ENCODE data around the gene MARCHF3. TPM values are rescaled to one million over a fixed set of nuclear protein-coding genes. Genes with fewer than 3 reads are reported as not detected.

The MARCHF3 gene
- total RNA-seq, 2 experiments from 2014 or later, result 11.8 TPM

GRCh38 chr5:126972062-126972895 lies 58.1 kb downstream of the MARCHF3 start:
- intact Hi-C loops (cut with micrococcal nuclease), result loop anchor here (1.0 to 2.0 kb wide), 5 partner anchors 16 to 161 kb away; partner anchors contain the start of gene MARCHF3
- CTCF ChIA-PET, result interaction anchor here (0.6 to 0.8 kb wide), 2 partner anchors 12 to 57 kb away, joined by 3 read pairs; no protein-coding TSS in a partner anchor
- peak; percentile 45 for DNase-seq
- Mint-ChIP-seq H3K36me3 (ENCODE audit: low read depth) (peaks cover 1% of the 10 kb centered on the region), H3K27me3 (ENCODE audit: low read depth) (no peaks in the 10 kb centered on the region), H3K27ac (peak overlapping the region; percentile 94), H3K9me3 (no peaks in the 10 kb centered on the region), H3K4me1 (ENCODE audit: low read depth) (peaks cover 37% of the 10 kb centered on the region), H3K4me3 (peak overlapping the region; percentile 70)

DNA sequence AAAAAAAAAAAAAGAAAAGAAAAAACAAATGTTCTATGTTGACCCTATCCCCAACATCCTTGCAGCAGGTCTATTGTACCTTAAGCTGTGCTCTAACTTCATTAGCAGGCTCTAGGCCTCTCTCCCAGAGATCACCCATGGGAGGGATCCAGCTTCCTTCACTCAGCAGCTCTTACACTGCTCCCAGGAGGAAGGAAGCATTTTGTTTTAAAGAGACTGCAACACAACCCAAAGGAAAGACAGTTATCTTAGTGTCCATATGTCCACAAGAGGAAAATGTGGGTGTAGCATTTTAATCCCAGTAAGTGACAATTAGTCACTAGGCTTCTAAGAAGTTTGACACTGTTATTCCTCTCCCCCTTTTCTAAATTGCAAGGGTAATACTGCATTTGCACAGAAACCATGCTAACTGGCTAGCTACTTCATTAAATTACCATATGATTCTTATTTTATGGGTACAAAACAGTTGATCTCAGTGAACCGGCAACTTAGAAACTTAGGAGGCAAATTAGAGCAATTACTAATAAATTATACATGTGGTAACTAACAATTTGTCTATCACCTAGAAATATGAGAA lies 58.8 kb downstream of the MARCHF3 start:
- Mint-ChIP-seq H3K9me3 (no peaks in the 10 kb centered on the region), H3K36me3 (ENCODE audit: low read depth) (peaks cover 1% of the 10 kb centered on the region), H3K4me1 (ENCODE audit: low read depth) (peaks cover 34% of the 10 kb centered on the region), H3K4me3 (no peak overlapping the region), H3K27me3 (ENCODE audit: low read depth) (no peaks in the 10 kb centered on the region), H3K27ac (peak overlapping the region; percentile 50)
- intact Hi-C loops (cut with micrococcal nuclease), result loop anchor here (1.0 to 2.0 kb wide), 5 partner anchors 17 to 160 kb away; partner anchors contain the start of gene MARCHF3
- CTCF ChIA-PET, result interaction anchor here (0.6 to 0.8 kb wide), 2 partner anchors 12 to 58 kb away, joined by 3 read pairs; no protein-coding TSS in a partner anchor
- no peak for DNase-seq

- no peak for DNase-seq
- Mint-ChIP-seq H3K4me1 (ENCODE audit: low read depth) (peaks cover 29% of the 10 kb centered on the region), H3K4me3 (no peak overlapping the region), H3K36me3 (ENCODE audit: low read depth) (peaks cover 1% of the 10 kb centered on the region), H3K9me3 (no peaks in the 10 kb centered on the region), H3K27me3 (ENCODE audit: low read depth) (no peaks in the 10 kb centered on the region), H3K27ac (no peak overlapping the region)
- CTCF ChIA-PET, result no interaction called here
- intact Hi-C loops (cut with micrococcal nuclease), result no loop called here
These were observed 59.8 kb downstream of the MARCHF3 start for GRCh38 chr5:126970517-126971017.

DNA sequence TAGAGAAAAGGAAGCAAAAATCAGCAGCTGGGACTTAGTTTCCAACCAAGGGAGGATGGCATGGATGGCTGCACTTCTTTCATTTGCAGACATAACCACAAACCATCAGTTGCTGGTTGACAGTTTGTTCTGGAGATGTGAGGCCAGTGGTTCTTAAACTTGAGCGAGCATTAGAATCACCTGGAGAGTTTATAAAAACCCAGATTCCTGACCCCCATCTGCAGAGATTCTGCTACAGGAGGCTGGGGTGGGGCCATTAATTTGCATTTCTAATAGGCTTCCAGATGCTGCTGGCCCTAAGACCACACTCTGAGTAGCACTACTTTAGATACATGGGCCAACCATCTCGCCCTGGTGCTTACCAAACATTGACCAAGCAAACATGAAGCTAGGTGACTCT lies 60.8 kb downstream of the MARCHF3 start:
- H3K27ac Mint-ChIP-seq, result no peak overlapping the region
- no peaks in the 10 kb centered on the region for H3K27me3 Mint-ChIP-seq (ENCODE audit: low read depth)
- peaks cover 29% of the 10 kb centered on the region for H3K4me1 Mint-ChIP-seq (ENCODE audit: low read depth)
- DNase-seq, result no peak
- intact Hi-C loops (cut with micrococcal nuclease), result no loop called here
- H3K36me3 Mint-ChIP-seq (ENCODE audit: low read depth), result peaks cover 1% of the 10 kb centered on the region
- H3K4me3 Mint-ChIP-seq, result no peak overlapping the region
- H3K9me3 Mint-ChIP-seq, result no peaks in the 10 kb centered on the region
- CTCF ChIA-PET, result interaction anchor here (1.1 to 1.6 kb wide), 2 partner anchors 42 to 57 kb away, joined by 3 read pairs; no protein-coding TSS in a partner anchor

GRCh38 chr5:126967808-126968466 lies 62.4 kb downstream of the MARCHF3 start:
- Mint-ChIP-seq H3K4me3 (no peak overlapping the region), H3K27me3 (ENCODE audit: low read depth) (no peaks in the 10 kb centered on the region), H3K9me3 (no peaks in the 10 kb centered on the region), H3K36me3 (ENCODE audit: low read depth) (peaks cover 1% of the 10 kb centered on the region), H3K27ac (no peak overlapping the region), H3K4me1 (ENCODE audit: low read depth) (peaks cover 20% of the 10 kb centered on the region)
- intact Hi-C loops (cut with micrococcal nuclease), result no loop called here
- CTCF ChIA-PET, result interaction anchor here (1.1 kb wide), 1 partner anchor 15 kb away, joined by 6 read pairs; no protein-coding TSS in a partner anchor
- no peak for DNase-seq

DNA sequence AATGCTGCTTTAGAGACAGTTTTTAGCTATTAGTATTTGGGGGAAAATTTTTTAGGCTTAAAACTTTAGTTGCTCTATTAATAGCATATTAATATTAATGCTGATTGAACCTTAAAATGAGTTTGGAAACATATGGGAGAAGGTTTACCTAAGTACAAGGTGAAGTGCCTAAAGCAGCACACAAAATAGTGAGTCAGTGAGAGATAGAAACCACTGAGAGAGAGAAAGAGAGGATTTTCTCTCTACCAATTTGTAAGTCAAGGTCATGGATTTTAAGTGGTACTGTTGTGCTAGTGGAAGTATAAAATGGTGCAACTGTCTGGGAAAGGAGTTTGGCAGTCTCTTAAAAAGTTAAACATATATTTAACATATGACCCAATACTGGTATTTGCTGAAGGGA lies 64.9 kb downstream of the MARCHF3 start:
- no peak overlapping the region for H3K4me3 Mint-ChIP-seq
- H3K4me1 Mint-ChIP-seq (ENCODE audit: low read depth), result no peaks in the 10 kb centered on the region
- no peak for DNase-seq
- intact Hi-C loops (cut with micrococcal nuclease), result no loop called here
- CTCF ChIA-PET, result no interaction called here
- H3K36me3 Mint-ChIP-seq (ENCODE audit: low read depth), result no peaks in the 10 kb centered on the region
- no peaks in the 10 kb centered on the region for H3K9me3 Mint-ChIP-seq
- no peaks in the 10 kb centered on the region for H3K27me3 Mint-ChIP-seq (ENCODE audit: low read depth)
- no peak overlapping the region for H3K27ac Mint-ChIP-seq

DNA sequence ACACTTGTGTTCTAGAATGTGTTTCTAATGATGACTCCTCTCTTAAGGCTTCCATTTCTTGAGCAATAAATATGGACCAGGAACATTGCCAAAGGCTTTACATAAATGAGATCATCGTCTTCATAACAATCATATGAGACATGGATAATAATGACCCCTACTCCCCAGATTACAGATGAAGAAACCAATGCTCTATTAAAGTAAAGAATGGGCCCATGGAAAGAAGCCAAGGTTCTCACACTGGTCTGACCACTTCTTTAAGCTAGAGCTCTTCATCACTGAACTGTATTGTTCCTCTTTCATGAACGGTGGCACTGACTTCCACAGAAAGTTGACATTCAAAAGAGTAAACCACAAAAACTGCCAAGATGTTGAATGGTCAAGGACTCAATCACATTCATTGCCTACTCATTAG lies 65.3 kb downstream of the MARCHF3 start:
- intact Hi-C loops (cut with micrococcal nuclease), result no loop called here
- no peaks in the 10 kb centered on the region for H3K36me3 Mint-ChIP-seq (ENCODE audit: low read depth)
- DNase-seq, result no peak
- H3K27ac Mint-ChIP-seq, result no peak overlapping the region
- no peak overlapping the region for H3K4me3 Mint-ChIP-seq
- CTCF ChIA-PET, result no interaction called here
- H3K27me3 Mint-ChIP-seq (ENCODE audit: low read depth), result no peaks in the 10 kb centered on the region
- no peaks in the 10 kb centered on the region for H3K9me3 Mint-ChIP-seq
- H3K4me1 Mint-ChIP-seq (ENCODE audit: low read depth), result no peaks in the 10 kb centered on the region

GRCh38 chr5:126963822-126964375 lies 66.5 kb downstream of the MARCHF3 start:
- Mint-ChIP-seq H3K9me3 (no peaks in the 10 kb centered on the region), H3K4me3 (no peak overlapping the region), H3K27me3 (ENCODE audit: low read depth) (no peaks in the 10 kb centered on the region), H3K36me3 (ENCODE audit: low read depth) (no peaks in the 10 kb centered on the region), H3K27ac (no peak overlapping the region), H3K4me1 (ENCODE audit: low read depth) (no peaks in the 10 kb centered on the region)
- intact Hi-C loops (cut with micrococcal nuclease), result loop anchor here (5.0 kb wide), 1 partner anchor 263 kb away; no protein-coding TSS in a partner anchor
- CTCF ChIA-PET, result no interaction called here
- DNase-seq, result no peak

GRCh38 chr5:126961702-126962101 lies 68.7 kb downstream of the MARCHF3 start:
- Mint-ChIP-seq H3K4me3 (no peak overlapping the region), H3K27ac (no peak overlapping the region), H3K9me3 (no peaks in the 10 kb centered on the region), H3K27me3 (ENCODE audit: low read depth) (no peaks in the 10 kb centered on the region), H3K4me1 (ENCODE audit: low read depth) (no peaks in the 10 kb centered on the region), H3K36me3 (ENCODE audit: low read depth) (no peaks in the 10 kb centered on the region)
- CTCF ChIA-PET, result no interaction called here
- DNase-seq, result no peak
- intact Hi-C loops (cut with micrococcal nuclease), result loop anchor here (5.0 kb wide), 1 partner anchor 266 kb away; no protein-coding TSS in a partner anchor

DNA sequence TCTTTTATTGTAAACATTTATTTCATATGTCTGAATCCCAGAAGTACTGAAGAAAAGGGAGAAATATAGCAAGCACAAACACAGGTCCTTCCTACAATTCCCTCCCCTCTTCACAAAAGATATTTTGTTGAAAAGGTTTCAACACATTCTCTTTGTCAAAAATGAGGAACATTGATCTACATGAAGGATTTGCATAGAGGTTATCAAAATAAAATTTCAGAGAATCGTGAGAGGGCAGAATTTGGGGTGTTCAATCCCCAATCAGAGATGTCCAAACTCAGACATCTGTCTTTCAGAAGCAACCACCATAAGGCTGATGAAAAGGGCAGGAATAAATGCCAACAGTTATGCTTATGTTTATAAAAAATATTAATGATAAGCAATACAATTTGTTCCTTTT lies 69.2 kb downstream of the MARCHF3 start:
- no peak for DNase-seq
- Mint-ChIP-seq H3K9me3 (no peaks in the 10 kb centered on the region), H3K4me1 (ENCODE audit: low read depth) (no peaks in the 10 kb centered on the region), H3K4me3 (no peak overlapping the region), H3K27ac (no peak overlapping the region), H3K36me3 (ENCODE audit: low read depth) (no peaks in the 10 kb centered on the region), H3K27me3 (ENCODE audit: low read depth) (no peaks in the 10 kb centered on the region)
- CTCF ChIA-PET, result no interaction called here
- intact Hi-C loops (cut with micrococcal nuclease), result loop anchor here (5.0 kb wide), 1 partner anchor 266 kb away; no protein-coding TSS in a partner anchor

GRCh38 chr5:126959188-126959587 lies 71.2 kb downstream of the MARCHF3 start:
- CTCF ChIA-PET, result no interaction called here
- no peak for DNase-seq
- no peaks in the 10 kb centered on the region for H3K9me3 Mint-ChIP-seq
- H3K27ac Mint-ChIP-seq, result no peak overlapping the region
- no peaks in the 10 kb centered on the region for H3K27me3 Mint-ChIP-seq (ENCODE audit: low read depth)
- intact Hi-C loops (cut with micrococcal nuclease), result no loop called here
- no peaks in the 10 kb centered on the region for H3K36me3 Mint-ChIP-seq (ENCODE audit: low read depth)
- no peaks in the 10 kb centered on the region for H3K4me1 Mint-ChIP-seq (ENCODE audit: low read depth)
- no peak overlapping the region for H3K4me3 Mint-ChIP-seq

DNA sequence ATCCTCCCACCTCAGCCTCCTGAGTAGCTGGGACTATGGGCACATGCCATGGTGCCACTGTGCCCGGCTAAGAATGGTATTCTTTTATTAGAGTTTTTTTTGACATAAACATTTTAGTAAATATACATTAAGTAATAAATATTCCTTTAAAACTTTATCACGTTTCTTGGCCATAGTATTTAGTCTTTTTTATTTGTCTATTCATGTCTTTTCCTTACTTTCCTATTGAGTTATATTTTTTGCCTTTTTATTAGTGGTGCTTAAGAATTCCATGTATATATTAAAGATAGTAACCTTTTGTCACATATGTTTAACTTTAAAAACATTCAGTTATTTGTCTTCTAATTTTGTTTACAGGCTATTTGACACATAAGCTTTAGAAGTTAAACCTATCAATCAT lies 73.4 kb downstream of the MARCHF3 start:
- Mint-ChIP-seq H3K9me3 (no peaks in the 10 kb centered on the region), H3K27ac (no peak overlapping the region), H3K36me3 (ENCODE audit: low read depth) (no peaks in the 10 kb centered on the region), H3K4me3 (no peak overlapping the region), H3K27me3 (ENCODE audit: low read depth) (no peaks in the 10 kb centered on the region), H3K4me1 (ENCODE audit: low read depth) (no peaks in the 10 kb centered on the region)
- DNase-seq, result no peak
- intact Hi-C loops (cut with micrococcal nuclease), result no loop called here
- CTCF ChIA-PET, result no interaction called here
